ENCODE data around the gene SPEN.

- no peak for TF ChIP-seq ZNF341 (tag by site-specific recombination; IDR thresholded peaks at IDR 0.05; ENCODE audit: low read depth)
- TF ChIP-seq KLF9 (tag by site-specific recombination; IDR thresholded peaks at IDR 0.05; ENCODE audit: low read depth), result no peak
Observed at GRCh38 chr1:15874471-15874870, 27.0 kb downstream of the SPEN start.
